ENCODE data around the gene ACAT2. TPM values are rescaled to one million over a fixed set of nuclear protein-coding genes. Genes with fewer than 3 reads are reported as not detected.

Gene ACAT2
- total RNA-seq, 1 experiment from 2014 or later: 156 TPM

GRCh38 chr6:159715605-159716004, 46.2 kb upstream of the ACAT2 start:
- H3K79me2 ChIP-seq (ENCODE audit: insufficient read depth, low read length): no peaks in the 10 kb centered on the region; the same call in 1 of the 2 replicates
- no peaks in the 10 kb centered on the region for H3K27me3 ChIP-seq (ENCODE audit: insufficient read depth, low read length)
- WGBS (ENCODE audit: extremely low coverage, insufficient read length, low lambda C conversion rate): no CpG with 5 or more reads among the region's 3 CpGs
- H2AFZ ChIP-seq (ENCODE audit: low read length): no peak overlapping the region
- H3K4me2 ChIP-seq (ENCODE audit: insufficient read depth, insufficient read length, low read length): no peak overlapping the region
- Mint-ChIP-seq H3K9me3 (no peaks in the 10 kb centered on the region), H3K27me3 (ENCODE audit: low read depth) (no peaks in the 10 kb centered on the region), H3K36me3 (ENCODE audit: insufficient read depth in 1 of 3, low read depth in 3 of 3) (no peaks in the 10 kb centered on the region), H3K27ac (no peak overlapping the region), H3K4me3 (no peak overlapping the region), H3K4me1 (peaks cover 2 to 5% of the 10 kb centered on the region in 2 experiments; a peak in 2 of 4 replicates)
- H2BK12ac ChIP-seq (ENCODE audit: insufficient read length, low read depth, low read length): no peak overlapping the region
- no peak for DNase-seq
- no peak overlapping the region for H3K4ac ChIP-seq (ENCODE audit: low read depth, low read length)
- H2BK20ac ChIP-seq (ENCODE audit: low read depth, low read length, poor library complexity, severe bottlenecking): no peak overlapping the region
- no peaks in the 10 kb centered on the region for H3K9me3 ChIP-seq (ENCODE audit: control insufficient read depth, low read depth, low read length)
- no peak overlapping the region for H2AK5ac ChIP-seq (ENCODE audit: insufficient read length, low read length)
- H3K23ac ChIP-seq (ENCODE audit: insufficient read length, low read depth, low read length): no peak overlapping the region
- no peak overlapping the region for H4K91ac ChIP-seq (ENCODE audit: insufficient read length, low read depth, low read length)
- no peaks in the 10 kb centered on the region for H4K20me1 ChIP-seq (ENCODE audit: control insufficient read depth, insufficient read depth, insufficient read length)
- no peak overlapping the region for H2BK5ac ChIP-seq (ENCODE audit: insufficient read length, low read length)
- no peak overlapping the region for H2BK120ac ChIP-seq (ENCODE audit: low read depth, low read length, poor library complexity, severe bottlenecking)
- no peak overlapping the region for H3K27ac ChIP-seq (ENCODE audit: insufficient read length, low read depth, low read length)
- H3T11ph ChIP-seq (ENCODE audit: low read length): no peak overlapping the region
- H3K18ac ChIP-seq (ENCODE audit: insufficient read length, low read depth, low read length): no peak overlapping the region
- no peaks in the 10 kb centered on the region for H3K23me2 ChIP-seq (ENCODE audit: insufficient read length, low read depth, low read length, poor library complexity, severe bottlenecking)
- H2BK15ac ChIP-seq (ENCODE audit: low read depth, low read length): no peak overlapping the region
- no peak overlapping the region for H3K14ac ChIP-seq (ENCODE audit: insufficient read depth, low read length)
- H3K56ac ChIP-seq (ENCODE audit: insufficient read length, low read depth, low read length): no peak overlapping the region
- TF ChIP-seq CTCF (conservative IDR thresholded peaks at IDR 0.05): no peak
- no peaks in the 10 kb centered on the region for H3K4me1 ChIP-seq (ENCODE audit: insufficient read depth, low read length)
- H4K8ac ChIP-seq (replicated peaks; ENCODE audit: insufficient read length, low read depth, low read length): no peak overlapping the region
- H3K9ac ChIP-seq (ENCODE audit: extremely low read depth, insufficient read length, low read length): no peak overlapping the region
- no peaks in the 10 kb centered on the region for H3K79me1 ChIP-seq (ENCODE audit: insufficient read depth, low read depth, low read length, poor library complexity, severe bottlenecking)
- no peak overlapping the region for H4K5ac ChIP-seq (ENCODE audit: insufficient read length, low read depth, low read length)

All from H9 (cell line).